Effector CD4-positive, alpha-beta T cell (primary cell): Measurements from ENCODE around the gene FBL.
A peak's percentile ranks its signal among the peaks of the same experiment; 100 is the strongest.

Experiments used
- DNase-seq: peaks from one replicate; pipeline ENCODE4 v3.0.0-alpha.2; 2020

The FBL gene

DNA sequence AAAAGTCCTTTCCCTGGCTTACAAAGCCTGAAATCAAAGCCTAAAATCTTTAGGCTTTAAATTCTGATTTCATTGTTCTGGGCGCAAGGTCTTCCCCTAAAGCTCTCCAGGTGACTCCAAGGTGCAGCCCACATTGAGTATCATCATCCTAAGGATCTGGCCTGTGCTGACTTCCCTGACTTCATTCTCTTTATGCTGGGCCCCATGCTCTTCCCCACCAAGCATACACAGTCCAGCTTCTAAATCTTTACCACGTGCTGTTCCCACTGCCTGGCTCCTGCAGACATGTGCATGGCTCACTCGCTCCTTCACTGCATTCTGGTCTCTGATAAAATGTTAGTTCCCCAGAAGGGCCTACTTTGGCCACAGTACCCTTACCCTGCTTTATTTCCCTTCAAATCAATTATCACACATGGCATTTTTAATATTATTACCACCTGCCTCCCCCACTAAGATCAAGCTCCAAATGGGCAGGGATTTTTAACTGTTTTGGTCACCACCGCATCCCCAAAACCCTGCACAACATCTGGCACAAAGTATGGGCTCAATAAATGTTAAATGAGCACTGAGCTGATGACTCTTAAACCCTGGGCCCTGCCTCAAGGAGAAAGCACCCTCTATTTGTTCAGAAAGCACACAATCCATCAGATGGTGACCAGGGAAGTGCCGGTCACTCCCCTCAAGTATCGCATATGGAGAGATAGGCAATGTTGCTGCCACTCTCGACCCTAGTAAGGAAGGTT, 3.3 kb downstream of the FBL start:
- no peak for DNase-seq

DNA sequence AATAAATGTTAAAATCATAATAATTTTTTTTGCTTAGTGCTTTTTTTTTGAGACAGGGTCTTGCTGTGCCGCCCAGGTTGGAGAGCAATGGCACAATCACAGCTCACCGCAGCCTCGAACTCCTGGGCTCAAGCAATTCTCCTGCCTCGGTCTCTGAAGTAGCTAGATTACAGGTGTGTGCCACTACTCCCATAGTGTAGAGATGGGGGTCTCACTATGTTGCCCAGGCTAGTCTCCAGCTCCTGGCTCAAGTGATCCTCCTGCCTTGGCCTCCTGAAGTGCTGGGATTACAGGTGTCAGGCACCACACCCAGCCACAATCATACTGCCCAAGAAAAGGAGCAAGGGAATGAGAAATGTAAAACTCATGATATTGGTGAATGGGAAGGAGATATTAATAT, 5.1 kb downstream of the FBL start:
- DNase-seq = no peak

- no peak for DNase-seq
Observed at GRCh38 chr19:39840492-39840891, 5.7 kb downstream of the FBL start.

DNA sequence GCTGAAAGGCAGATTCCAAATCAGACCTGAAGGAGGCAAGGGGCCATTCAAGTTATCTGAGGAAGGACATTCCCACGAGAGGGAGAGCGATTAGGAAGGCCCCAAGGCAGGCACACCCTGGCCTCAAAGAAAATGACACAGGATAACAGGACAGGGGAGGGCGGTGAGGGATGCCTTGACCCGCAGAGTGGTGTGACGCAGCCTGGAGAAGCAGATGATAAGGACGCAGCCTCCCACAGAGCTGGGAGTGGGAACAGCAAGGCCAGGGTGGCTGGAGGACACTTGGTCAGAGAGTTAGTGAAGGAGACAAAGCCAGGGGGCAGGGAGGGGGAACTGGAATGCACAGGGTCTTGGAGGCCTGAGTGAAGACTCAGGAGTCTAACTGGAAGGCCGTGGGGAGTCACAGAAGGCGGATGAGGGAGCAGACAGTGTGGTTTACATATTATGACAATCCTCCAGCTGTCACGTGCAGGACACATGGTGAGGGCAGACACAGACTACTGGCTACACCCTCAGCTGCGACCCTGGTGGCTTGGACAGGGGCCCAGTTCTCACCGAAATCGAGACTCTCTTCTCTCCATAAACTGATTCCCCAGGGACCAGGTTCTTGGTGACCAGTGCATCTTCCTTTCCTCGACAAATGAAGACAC, 6.4 kb downstream of the FBL start:
- DNase-seq = no peak

GRCh38 chr19:39838569-39838968, 7.6 kb downstream of the FBL start:
- no peak for DNase-seq

- DNase-seq = no peak
Observed at GRCh38 chr19:39837978-39838377, 8.2 kb downstream of the FBL start.

DNA sequence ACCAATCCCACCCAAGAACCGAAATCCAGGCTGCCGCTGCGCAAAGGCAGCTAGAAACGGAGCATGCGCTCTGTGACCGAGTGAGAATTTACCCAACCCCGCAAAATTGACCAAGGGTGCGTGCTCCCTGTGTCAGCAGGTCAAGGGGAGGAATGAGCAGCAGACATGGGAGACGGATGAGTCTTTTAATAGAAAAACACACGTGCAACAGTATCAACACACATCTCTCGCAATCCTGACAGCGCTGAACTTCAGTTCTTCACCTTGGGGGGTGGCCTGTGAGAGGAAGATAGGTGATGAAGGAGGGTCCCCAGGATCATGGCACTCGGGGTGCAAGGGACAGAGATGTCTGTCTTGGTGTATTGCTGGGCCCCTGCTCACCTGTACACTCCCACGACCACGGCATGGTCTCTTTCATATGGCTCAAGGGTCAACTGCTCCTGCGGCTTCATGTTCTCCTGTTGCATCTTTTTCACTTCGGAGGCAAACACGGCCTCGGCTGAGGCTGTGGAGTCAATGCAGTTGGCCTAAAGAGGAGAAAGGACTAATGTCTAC, 11.8 kb downstream of the FBL start:
- no peak for DNase-seq

DNA sequence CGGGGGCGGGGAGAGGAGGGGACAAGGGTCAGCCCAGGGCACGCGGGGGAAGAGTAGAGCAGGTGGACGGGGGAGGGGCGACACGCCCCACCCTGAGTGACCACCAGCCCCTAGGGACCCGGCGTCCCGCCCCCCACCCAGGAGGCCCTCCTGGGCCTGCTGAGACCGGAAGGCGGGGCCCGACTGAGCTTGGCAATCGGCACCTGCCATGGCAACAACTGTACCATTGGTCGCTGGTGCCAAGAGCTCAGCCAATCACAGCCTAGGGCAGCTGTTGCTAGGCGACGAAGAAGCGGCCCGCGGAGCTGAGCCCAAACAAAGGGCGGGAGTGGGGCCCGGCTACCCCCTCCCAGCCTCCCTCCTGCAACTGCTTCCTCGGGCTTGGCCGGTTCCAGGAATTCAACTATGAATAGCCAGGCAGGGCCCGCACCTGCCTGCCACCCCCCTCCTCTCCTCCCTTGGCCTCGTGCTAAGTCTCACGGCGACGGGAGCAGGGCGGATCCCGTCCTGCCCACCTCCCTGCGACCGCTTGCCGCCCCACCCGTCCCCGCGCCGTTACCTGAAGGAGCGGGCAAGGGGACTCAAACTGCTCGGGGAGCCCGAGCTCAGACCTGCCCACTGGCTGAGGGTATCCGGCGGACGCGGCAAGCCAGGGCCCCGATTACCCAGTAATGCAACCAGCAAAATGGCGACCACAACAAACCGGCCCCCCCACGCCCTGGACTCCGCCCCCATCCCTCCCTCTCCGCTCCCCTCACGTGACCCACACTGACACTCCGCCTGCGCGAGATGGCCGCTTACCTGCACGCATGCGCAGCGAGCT, 12.5 kb downstream of the FBL start, which contains the start of gene DYRK1B:
Gene DYRK1B, minus strand, starts transcription at position 699 of the 823 bp plus-strand sequence. CDS start 2,295 bp downstream, outside the sequence.
- DNase-seq = peak; percentile 97

DNA sequence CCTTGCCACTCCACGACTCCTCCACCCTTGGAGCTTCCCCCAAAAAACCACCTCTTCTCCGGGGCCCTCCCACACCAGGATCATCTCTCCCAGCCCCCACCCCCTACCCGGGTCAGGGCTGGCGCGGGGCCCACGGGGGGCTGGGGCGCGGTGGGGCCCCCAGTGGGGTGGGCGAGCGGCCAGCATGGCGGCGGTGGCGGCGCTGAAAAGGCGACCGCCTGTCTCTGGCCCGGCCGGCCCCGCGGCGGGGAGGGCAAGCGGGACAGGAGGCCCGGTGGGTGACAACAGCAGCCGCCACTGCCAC, 13.1 kb downstream of the FBL start:
- DNase-seq = no peak

- DNase-seq = no peak
Observed at GRCh38 chr19:39832341-39833083, 13.7 kb downstream of the FBL start.

DNA sequence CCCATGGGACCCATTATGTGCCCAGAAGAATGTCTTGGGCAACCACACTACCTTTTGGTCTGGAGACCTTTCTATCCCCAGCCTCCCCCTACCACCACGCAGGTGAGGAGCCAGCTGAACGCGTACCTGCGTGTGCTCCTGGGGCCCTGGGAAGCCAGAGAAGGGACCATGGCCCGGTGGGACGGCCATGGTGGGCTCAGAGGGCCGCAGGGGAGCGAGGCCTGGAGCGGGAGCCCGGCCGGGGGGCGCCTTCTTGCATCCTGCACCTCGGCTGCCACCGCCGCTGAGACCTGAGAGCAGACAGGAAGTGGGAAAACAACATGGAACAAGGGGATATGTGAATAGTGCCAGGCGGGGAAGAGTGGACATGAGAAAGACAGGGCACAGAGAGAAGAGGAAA, 14.5 kb downstream of the FBL start:
- DNase-seq = no peak

GRCh38 chr19:39830847-39831246, 15.3 kb downstream of the FBL start:
- DNase-seq = no peak

GRCh38 chr19:39830406-39830805, 15.8 kb downstream of the FBL start:
- no peak for DNase-seq

DNA sequence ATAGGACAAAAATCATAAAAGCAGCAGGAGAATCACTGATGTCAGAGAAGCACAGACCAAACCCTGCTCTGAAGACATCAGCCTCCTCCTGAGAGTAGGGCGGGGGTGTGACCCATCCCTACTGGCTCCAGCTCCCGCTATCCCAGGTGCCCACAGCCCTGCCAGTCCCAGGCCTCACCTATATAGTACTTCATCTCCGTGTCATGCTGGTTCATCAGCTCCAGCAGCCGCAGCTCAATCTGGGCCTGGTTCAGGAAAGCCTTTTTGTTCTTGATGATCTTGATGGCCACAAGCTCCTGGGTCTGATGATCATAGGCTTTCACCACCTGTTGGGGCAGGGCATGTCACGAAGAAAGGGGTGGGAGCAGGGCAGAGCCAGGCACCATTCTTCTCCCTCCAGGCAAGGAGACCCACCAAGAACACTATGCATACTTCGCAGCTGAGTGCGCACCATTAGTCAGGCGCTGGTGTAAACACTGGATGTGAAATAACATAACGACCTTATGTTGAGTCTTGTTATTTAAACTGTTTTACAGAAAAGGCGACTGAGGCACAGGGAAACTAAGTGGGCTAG, 16.4 kb downstream of the FBL start:
- no peak for DNase-seq

- DNase-seq = no peak
Observed at GRCh38 chr19:39828654-39829032, 17.5 kb downstream of the FBL start.

- no peak for DNase-seq
Observed at GRCh38 chr19:39828015-39828653, 18.0 kb downstream of the FBL start.

DNA sequence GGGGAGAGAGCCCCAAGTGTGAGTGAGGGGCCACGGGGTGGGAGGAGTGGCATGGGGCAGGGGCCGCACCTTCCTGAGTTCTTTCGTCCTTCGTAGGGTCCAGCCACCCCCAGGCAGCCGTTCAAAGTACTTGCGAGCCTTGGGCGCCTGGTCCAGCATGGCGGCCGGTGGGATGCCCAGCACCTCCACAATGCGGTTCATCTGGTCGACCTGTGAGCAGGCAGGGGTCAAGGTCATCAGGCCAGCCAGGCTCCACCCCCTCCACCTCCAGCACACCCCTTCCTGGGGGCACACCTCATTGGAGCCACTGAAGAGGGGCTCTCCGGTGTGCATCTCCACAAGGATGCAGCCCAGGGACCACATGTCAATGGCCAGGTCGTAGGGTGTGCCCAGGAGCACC, 19.0 kb downstream of the FBL start:
- DNase-seq = no peak

- DNase-seq = no peak
Observed at GRCh38 chr19:39826311-39826945, 19.8 kb downstream of the FBL start.

- DNase-seq = no peak
Observed at GRCh38 chr19:39825531-39826076, 20.6 kb downstream of the FBL start.

GRCh38 chr19:39825093-39825463, 21.1 kb downstream of the FBL start:
- DNase-seq = no peak
